ENCODE results near the gene PLA2G10.

The PLA2G10 gene

DNA sequence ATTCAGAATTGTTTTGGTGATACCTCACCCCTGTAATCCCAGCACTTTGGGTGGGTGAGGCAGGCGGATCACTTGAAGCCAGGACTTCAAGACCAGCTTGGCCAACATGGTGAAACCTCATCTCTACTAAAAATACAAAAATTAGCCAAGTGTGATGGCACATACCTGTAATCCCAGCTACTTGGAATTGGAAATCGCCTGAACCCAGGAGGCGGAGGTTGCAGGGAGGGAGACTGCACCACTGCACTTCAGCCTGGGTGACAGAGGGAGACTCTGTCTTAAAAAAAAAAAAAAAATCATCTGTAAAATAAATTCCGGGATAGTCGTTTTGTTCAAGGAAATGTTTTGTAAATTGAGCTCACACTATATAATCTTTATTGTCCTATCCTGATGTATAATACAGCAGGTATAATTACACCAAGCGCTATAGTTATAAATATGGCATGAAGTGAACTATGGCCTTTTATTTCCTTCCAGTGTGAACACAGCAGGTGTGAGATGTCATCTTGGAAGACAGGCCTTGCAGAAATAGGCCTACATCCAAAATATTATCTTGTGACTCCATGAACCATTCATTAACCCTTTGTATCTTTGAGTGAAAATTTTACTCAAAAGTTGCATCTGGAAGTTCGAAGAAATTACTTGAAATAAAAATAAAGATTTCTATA, 25.4 kb downstream of the PLA2G10 start:
- ChIA-PET POLR2A (no interaction called here), CTCF (no interaction called here)
- no peak overlapping the region for H3K4me3 ChIP-seq (ENCODE audit: low read depth, low read length)
- DNase-seq (ENCODE audit: low read depth, low spot score), result no peak
- TF ChIP-seq, protein P1, sequence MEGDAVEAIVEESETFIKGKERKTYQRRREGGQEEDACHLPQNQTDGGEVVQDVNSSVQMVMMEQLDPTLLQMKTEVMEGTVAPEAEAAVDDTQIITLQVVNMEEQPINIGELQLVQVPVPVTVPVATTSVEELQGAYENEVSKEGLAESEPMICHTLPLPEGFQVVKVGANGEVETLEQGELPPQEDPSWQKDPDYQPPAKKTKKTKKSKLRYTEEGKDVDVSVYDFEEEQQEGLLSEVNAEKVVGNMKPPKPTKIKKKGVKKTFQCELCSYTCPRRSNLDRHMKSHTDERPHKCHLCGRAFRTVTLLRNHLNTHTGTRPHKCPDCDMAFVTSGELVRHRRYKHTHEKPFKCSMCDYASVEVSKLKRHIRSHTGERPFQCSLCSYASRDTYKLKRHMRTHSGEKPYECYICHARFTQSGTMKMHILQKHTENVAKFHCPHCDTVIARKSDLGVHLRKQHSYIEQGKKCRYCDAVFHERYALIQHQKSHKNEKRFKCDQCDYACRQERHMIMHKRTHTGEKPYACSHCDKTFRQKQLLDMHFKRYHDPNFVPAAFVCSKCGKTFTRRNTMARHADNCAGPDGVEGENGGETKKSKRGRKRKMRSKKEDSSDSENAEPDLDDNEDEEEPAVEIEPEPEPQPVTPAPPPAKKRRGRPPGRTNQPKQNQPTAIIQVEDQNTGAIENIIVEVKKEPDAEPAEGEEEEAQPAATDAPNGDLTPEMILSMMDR (IDR thresholded peaks at IDR 0.05; ENCODE audit: insufficient read depth, low read length, missing control alignments), result no peak

DNA sequence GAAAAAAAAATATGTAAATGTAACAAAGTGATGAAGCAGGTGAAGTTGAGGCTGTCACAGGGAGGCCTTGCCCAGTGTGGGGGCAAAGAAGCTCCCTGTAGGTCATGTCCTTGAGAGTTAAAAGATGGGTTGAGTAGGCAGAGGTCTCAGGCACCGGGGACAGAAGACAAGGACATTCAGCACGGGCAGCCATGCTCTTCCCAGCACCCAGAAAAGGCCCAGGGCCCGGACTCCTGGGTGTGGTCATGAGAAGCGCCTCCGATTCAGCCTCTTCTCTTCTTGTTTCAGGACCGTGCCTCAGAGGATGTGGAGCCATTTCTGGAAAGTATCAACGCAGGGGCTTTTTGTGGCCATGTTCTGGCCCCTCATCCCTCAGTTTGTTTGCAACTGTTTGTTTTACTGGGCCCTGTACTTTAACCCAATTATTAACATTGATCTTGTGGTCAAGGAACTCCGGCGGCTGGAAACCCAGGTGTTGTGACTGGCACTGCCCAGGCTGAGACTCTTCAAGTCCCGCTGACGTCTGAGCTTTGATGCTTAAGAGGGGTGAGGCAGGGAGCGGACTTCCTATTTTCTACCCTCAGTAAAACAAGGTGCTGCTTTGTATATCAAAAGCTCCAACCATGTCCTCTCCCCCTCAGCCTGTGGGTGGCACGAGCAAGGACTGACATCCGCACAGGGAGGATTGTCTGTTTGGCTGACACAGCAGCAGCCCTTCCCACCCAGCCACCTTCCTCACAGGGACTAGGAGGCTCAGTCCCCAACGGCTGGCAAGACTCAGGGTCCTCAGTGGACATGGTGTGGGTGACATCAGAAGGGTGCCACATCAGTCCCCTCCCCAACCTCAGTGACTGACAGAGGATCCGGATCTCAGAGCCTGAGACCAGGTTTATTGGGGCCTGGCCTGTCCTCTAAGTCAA, 26.5 kb downstream of the PLA2G10 start:
- no peak for DNase-seq (ENCODE audit: low read depth, low spot score)
- TF ChIP-seq, protein P1 (IDR thresholded peaks at IDR 0.05; ENCODE audit: insufficient read depth, low read length, missing control alignments), result no peak
- CTCF ChIA-PET, result interaction anchor here (1.1 kb wide), 1 partner anchor 24 kb away, joined by 3 read pairs; no protein-coding TSS in a partner anchor
- POLR2A ChIA-PET, result no interaction called here
- no peak overlapping the region for H3K4me3 ChIP-seq (ENCODE audit: low read depth, low read length)

DNA sequence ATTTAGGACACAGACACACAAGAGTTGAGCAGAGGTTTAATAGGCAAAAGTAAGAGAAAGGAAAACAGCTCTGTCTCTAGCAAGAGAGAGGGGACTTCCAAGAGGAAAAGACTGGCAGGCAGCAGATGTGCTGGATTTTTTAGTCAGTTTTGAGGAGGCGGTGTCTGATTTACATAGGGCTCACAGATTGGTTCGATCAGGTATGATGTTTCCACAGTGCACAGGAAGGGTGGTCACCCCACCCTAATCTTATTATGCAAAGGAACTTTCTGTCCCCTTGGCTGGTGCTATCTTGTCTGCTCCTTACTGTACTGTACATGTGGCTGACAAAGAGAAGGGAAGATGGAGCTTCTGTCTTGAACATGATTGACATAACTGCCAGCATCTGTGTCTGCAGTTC, 36.0 kb downstream of the PLA2G10 start:
- POLR2A ChIA-PET, result no interaction called here

DNA sequence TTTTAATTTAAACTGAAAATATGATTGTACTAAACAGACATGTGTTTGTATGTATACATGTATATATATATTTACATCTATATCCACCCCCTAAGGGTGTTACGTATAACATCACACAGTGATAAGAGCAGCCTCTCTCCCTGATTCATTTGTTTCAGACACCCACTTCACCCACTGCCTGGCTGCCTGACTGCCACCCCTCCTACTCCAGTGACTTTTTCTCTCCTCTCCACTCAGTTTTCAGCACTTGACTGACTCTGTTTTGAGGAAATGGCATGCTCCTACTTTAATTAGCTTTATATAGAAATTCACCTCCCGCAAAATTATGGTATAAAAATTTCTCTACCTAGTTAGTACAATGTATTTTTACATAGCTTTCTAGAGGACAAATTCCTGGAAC, 41.4 kb downstream of the PLA2G10 start:
- TF ChIP-seq, protein P1 (IDR thresholded peaks at IDR 0.05; ENCODE audit: insufficient read depth, low read length, missing control alignments), result no peak
- H3K4me3 ChIP-seq (ENCODE audit: low read depth, low read length), result no peak overlapping the region
- ChIA-PET POLR2A (no interaction called here), CTCF (interaction anchor here (0.9 to 2.0 kb wide), 2 partner anchors 10 to 67 kb away, joined by 3 to 8 read pairs; no protein-coding TSS in a partner anchor)
- no peak for DNase-seq (ENCODE audit: low read depth, low spot score)

More for the DNA sequence above, 36.0 kb downstream of the PLA2G10 start:
- TF ChIP-seq, protein P1 (IDR thresholded peaks at IDR 0.05; ENCODE audit: insufficient read depth, low read length, missing control alignments), result no peak
- H3K4me3 ChIP-seq (ENCODE audit: low read depth, low read length), result no peak overlapping the region
- DNase-seq (ENCODE audit: low read depth, low spot score), result no peak
- CTCF ChIA-PET, result interaction anchor here (1.1 to 1.7 kb wide), 2 partner anchors 8 to 13 kb away, joined by 4 to 5 read pairs; no protein-coding TSS in a partner anchor

DNA sequence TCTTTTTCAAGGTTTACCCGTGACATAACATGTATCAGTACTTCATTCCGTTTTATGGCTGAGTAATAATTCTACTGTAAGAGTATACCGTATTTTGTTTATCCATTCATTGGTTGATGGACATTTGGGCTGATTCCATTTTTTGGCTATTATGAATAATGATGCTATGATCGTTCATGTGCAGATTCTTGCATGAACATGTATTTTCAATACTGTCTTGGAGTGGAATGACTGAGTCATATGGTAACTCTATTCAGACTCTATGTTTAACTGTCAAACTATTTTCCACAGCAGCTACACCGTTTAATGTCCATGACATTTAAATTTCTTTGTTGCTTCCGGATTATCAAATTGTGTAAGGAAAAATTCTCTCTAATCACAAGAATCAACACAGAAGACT, 43.5 kb downstream of the PLA2G10 start:
- ChIA-PET POLR2A (no interaction called here), CTCF (no interaction called here)
- H3K4me3 ChIP-seq (ENCODE audit: low read depth, low read length), result no peak overlapping the region
- no peak for DNase-seq (ENCODE audit: low read depth, low spot score)
- TF ChIP-seq, protein P1 (IDR thresholded peaks at IDR 0.05; ENCODE audit: insufficient read depth, low read length, missing control alignments), result no peak

DNA sequence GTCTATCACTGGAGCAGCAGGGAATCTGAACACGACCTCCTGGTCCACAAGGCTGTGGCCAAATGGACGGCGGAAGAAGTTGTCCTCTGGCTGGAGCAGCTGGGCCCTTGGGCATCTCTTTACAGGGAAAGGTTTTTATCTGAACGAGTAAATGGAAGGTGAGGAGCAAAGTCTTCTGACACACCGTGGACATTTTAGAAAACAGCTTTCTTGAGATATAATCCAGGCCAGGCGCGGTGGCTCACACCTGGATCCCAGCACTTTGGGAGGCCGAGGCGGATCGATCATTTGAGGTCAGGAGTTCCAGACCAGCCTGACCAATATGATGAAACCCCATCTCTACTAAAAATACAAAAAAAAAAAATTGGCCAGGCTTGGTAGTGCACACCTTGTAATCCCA, 44.3 kb downstream of the PLA2G10 start:
- TF ChIP-seq, protein P1 (IDR thresholded peaks at IDR 0.05; ENCODE audit: insufficient read depth, low read length, missing control alignments), result no peak
- ChIA-PET CTCF (interaction anchor here (1.3 kb wide), 1 partner anchor 9 kb away, joined by 3 read pairs; no protein-coding TSS in a partner anchor), POLR2A (no interaction called here)
- no peak overlapping the region for H3K4me3 ChIP-seq (ENCODE audit: low read depth, low read length)
- DNase-seq (ENCODE audit: low read depth, low spot score), result no peak

All from AG04449 (cell line).